Memory B cell (primary cell): ENCODE measurements around the gene NR5A1.

Experiments
- ATAC-seq: fragments of 150-1000 bp; cut with Tn5 transposase; 2 replicates; pipeline ENCODE4 v1.10.0; 2021; ENCODE audit warnings: low read depth, mild to moderate bottlenecking, moderate library complexity
- DNase-seq, 2 donors: peaks; one replicate each; pipeline ENCODE4 v3.0.0; 2022; ENCODE audit warnings: low spot score in 2 of 2
- H3K27ac Mint-ChIP-seq: one replicate; pipeline ENCODE4 v1.8.0; 2022; ENCODE audit warnings: mild to moderate bottlenecking, moderate library complexity, mixed read lengths
- H3K27me3 Mint-ChIP-seq: one replicate; pipeline ENCODE4 v1.8.0; 2022; ENCODE audit warnings: mixed read lengths
- H3K36me3 Mint-ChIP-seq: one replicate; pipeline ENCODE4 v1.8.0; 2022; ENCODE audit warnings: mild to moderate bottlenecking, mixed read lengths
- H3K4me1 Mint-ChIP-seq: one replicate; pipeline ENCODE4 v1.8.0; 2022; ENCODE audit warnings: mixed read lengths
- H3K4me3 Mint-ChIP-seq: one replicate; pipeline ENCODE4 v1.8.0; 2022; ENCODE audit warnings: mild to moderate bottlenecking, moderate library complexity, mixed read lengths
- H3K9me3 Mint-ChIP-seq: one replicate; pipeline ENCODE4 v1.8.0; 2022; ENCODE audit warnings: mixed read lengths

NR5A1 gene

GRCh38 chr9:124510650-124511425, 3.6 kb upstream of the NR5A1 start:
- H3K9me3 Mint-ChIP-seq = no peaks in the 10 kb centered on the region

GRCh38 chr9:124507880-124508423, 753 bp upstream of the NR5A1 start:
- ATAC-seq = no peak
- DNase-seq = no peak
- Mint-ChIP-seq H3K4me1 (peaks cover 8% of the 10 kb centered on the region), H3K4me3 (no peak overlapping the region), H3K27me3 (peaks cover 25% of the 10 kb centered on the region), H3K27ac (no peak overlapping the region), H3K36me3 (peaks cover 4% of the 10 kb centered on the region), H3K9me3 (no peaks in the 10 kb centered on the region)

More at GRCh38 chr9:124510650-124511425, 3.6 kb upstream of the NR5A1 start:
- Mint-ChIP-seq H3K36me3 (no peaks in the 10 kb centered on the region), H3K27me3 (peaks cover 17% of the 10 kb centered on the region), H3K27ac (no peak overlapping the region), H3K4me3 (no peak overlapping the region), H3K4me1 (peaks cover 4% of the 10 kb centered on the region)
- ATAC-seq (no peak), DNase-seq (no peak)

GRCh38 chr9:124506433-124506832, 766 bp downstream of the NR5A1 start:
- no peaks in the 10 kb centered on the region for H3K9me3 Mint-ChIP-seq
- no peak overlapping the region for H3K27ac Mint-ChIP-seq
- ATAC-seq (no peak), DNase-seq (no peak)
- peaks cover 5% of the 10 kb centered on the region for H3K4me1 Mint-ChIP-seq
- peaks cover 4% of the 10 kb centered on the region for H3K36me3 Mint-ChIP-seq
- peaks cover 21% of the 10 kb centered on the region for H3K27me3 Mint-ChIP-seq
- H3K4me3 Mint-ChIP-seq = no peak overlapping the region

GRCh38 chr9:124505901-124506346, 1.3 kb downstream of the NR5A1 start:
- H3K36me3 Mint-ChIP-seq = peaks cover 4% of the 10 kb centered on the region
- H3K27ac Mint-ChIP-seq = no peak overlapping the region
- no peaks in the 10 kb centered on the region for H3K9me3 Mint-ChIP-seq
- no peak for ATAC-seq
- H3K4me3 Mint-ChIP-seq = peak overlapping the region; percentile 41
- DNase-seq = no peak
- peaks cover 5% of the 10 kb centered on the region for H3K4me1 Mint-ChIP-seq
- H3K27me3 Mint-ChIP-seq = peaks cover 19% of the 10 kb centered on the region

DNA sequence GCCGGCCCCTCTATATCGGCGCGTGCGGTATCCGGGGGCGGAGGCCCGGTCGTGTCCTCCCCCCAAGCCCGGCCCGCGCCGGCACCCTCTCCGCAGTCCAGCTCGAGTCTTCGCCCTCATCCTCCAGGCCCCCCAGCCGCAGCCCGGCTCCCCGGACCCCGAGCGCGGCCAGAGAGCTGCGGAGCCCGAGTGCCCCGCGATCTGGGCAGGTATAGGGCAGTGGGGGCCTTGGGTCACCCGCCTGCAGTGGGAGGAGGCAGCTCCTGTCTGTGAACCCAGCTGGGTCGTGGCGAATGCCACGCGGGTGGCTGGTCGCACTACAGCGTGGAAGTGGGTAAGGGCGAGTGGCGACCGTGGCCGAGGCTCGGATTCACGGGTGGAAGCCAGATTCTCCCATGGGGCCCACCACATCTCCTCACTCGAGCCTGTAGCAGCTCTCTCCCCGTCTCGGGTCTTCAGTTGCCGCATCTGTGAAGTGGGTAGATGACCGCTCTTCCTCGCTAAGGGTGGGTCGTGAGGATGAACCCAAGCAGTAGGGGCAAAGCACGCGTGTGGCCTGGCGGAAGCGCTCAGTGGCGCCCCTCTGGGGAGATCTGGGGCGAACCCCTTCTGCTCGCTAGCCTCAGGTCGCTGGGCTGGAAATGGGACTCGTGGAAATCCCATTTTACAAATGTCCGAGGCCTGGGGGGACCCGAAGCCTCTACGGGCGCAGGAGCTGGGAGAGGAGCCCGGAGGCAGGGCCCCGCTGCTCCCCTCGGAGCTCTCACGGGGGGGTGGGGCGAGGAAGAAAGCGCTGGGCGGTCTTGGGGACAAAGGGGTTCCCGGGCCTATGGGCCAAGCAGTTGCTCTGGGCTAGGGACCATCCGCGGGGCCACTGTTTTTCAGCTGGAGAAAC, 1.9 kb downstream of the NR5A1 start:
- no peak overlapping the region for H3K27ac Mint-ChIP-seq
- peak overlapping the region; percentile 43 for H3K4me3 Mint-ChIP-seq
- ATAC-seq = no peak
- H3K9me3 Mint-ChIP-seq = no peaks in the 10 kb centered on the region
- no peak for DNase-seq
- H3K36me3 Mint-ChIP-seq = peaks cover 4% of the 10 kb centered on the region
- H3K27me3 Mint-ChIP-seq = peaks cover 19% of the 10 kb centered on the region
- H3K4me1 Mint-ChIP-seq = peaks cover 5% of the 10 kb centered on the region

GRCh38 chr9:124504530-124505005, 2.6 kb downstream of the NR5A1 start:
- Mint-ChIP-seq H3K9me3 (no peaks in the 10 kb centered on the region), H3K4me1 (peaks cover 5% of the 10 kb centered on the region), H3K36me3 (peaks cover 4% of the 10 kb centered on the region), H3K27me3 (peaks cover 21% of the 10 kb centered on the region), H3K27ac (no peak overlapping the region), H3K4me3 (no peak overlapping the region)
- no peak for ATAC-seq
- DNase-seq = no peak

DNA sequence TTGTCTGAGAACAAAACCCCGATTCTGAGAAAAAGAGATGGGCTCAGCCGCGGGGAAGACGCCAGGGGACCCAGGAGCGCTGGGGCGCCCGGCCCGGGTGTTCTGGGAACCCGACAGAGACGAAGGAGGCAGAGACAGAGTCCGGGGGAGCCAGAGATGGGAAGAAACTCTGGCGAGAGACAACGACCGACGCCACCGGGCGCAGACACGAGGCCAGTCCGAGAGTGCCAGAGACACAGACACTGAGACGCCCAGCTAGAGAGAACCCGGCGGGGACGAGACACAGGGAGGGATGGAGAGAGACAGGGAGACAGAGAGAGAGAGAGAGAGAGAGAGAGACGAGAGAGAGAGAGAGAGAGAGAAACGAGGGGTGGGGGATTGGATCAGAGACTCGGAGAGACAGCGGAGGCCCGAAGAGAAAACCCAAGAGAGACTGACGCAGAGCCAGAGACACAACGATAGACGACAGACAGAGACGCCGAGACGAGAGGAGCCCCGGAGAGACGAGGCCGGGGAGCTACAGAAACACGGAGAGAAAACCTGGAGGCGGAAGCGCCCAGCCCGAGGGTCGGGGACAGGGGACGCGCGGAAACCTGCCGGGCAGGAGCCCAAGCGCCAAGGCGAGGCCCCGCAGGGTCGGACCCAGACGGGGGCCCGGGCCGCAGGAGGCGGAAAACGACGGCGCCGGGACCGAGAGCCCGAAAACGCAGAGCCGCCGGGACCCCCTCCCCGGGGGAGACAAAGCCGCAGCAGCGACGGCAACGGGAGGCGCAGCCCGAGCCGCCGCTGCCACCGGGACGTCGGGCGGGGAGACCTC, 3.3 kb downstream of the NR5A1 start:
- Mint-ChIP-seq H3K27ac (peak overlapping the region; percentile 37), H3K36me3 (peaks cover 4% of the 10 kb centered on the region), H3K9me3 (no peaks in the 10 kb centered on the region), H3K27me3 (peaks cover 22% of the 10 kb centered on the region), H3K4me1 (peaks cover 7% of the 10 kb centered on the region), H3K4me3 (peak overlapping the region; percentile 85)
- no peak for ATAC-seq
- DNase-seq = no peak

- H3K27ac Mint-ChIP-seq = no peak overlapping the region
- peaks cover 22% of the 10 kb centered on the region for H3K27me3 Mint-ChIP-seq
- ATAC-seq (no peak), DNase-seq (no peak)
- no peak overlapping the region for H3K4me3 Mint-ChIP-seq
- H3K9me3 Mint-ChIP-seq = no peaks in the 10 kb centered on the region
- peaks cover 7% of the 10 kb centered on the region for H3K4me1 Mint-ChIP-seq
- peaks cover 4% of the 10 kb centered on the region for H3K36me3 Mint-ChIP-seq
Measured at GRCh38 chr9:124502711-124503702, 4.2 kb downstream of the NR5A1 start.

GRCh38 chr9:124501771-124502320, 5.4 kb downstream of the NR5A1 start:
- peaks cover 4% of the 10 kb centered on the region for H3K36me3 Mint-ChIP-seq
- peaks cover 22% of the 10 kb centered on the region for H3K27me3 Mint-ChIP-seq
- no peak for ATAC-seq
- no peak overlapping the region for H3K4me3 Mint-ChIP-seq
- peaks cover 7% of the 10 kb centered on the region for H3K4me1 Mint-ChIP-seq
- DNase-seq = no peak
- H3K9me3 Mint-ChIP-seq = no peaks in the 10 kb centered on the region
- H3K27ac Mint-ChIP-seq = no peak overlapping the region

GRCh38 chr9:124500796-124501611, 6.2 kb downstream of the NR5A1 start:
- Mint-ChIP-seq H3K27ac (no peak overlapping the region), H3K36me3 (peaks cover 4% of the 10 kb centered on the region), H3K4me1 (peaks cover 10% of the 10 kb centered on the region), H3K9me3 (no peaks in the 10 kb centered on the region), H3K4me3 (no peak overlapping the region), H3K27me3 (peaks cover 18% of the 10 kb centered on the region)
- no peak for ATAC-seq
- no peak for DNase-seq

GRCh38 chr9:124500028-124500795, 7.0 kb downstream of the NR5A1 start:
- H3K4me3 Mint-ChIP-seq = no peak overlapping the region
- H3K36me3 Mint-ChIP-seq = peaks cover 4% of the 10 kb centered on the region
- peaks cover 13% of the 10 kb centered on the region for H3K4me1 Mint-ChIP-seq
- ATAC-seq = no peak
- no peak overlapping the region for H3K27ac Mint-ChIP-seq
- DNase-seq = no peak
- H3K27me3 Mint-ChIP-seq = peaks cover 17% of the 10 kb centered on the region
- H3K9me3 Mint-ChIP-seq = no peaks in the 10 kb centered on the region
